CD4-positive, alpha-beta T cell treated with Interleukin-10 for 1 hour (primary cell): Measurements from ENCODE around the gene NAT14.
A peak's percentile ranks its signal among the peaks of the same experiment; 100 is the strongest.
"Not testable (repeated sequence)": the region's sequence is repeated elsewhere in the genome, so short reads cannot be mapped to it uniquely, and the experiment has no call there.

Experiments
- DNase-seq: peaks from one replicate; pipeline ENCODE4 v3.0.0-alpha.2; 2020

The NAT14 gene, protein sequence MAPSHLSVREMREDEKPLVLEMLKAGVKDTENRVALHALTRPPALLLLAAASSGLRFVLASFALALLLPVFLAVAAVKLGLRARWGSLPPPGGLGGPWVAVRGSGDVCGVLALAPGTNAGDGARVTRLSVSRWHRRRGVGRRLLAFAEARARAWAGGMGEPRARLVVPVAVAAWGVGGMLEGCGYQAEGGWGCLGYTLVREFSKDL

DNA sequence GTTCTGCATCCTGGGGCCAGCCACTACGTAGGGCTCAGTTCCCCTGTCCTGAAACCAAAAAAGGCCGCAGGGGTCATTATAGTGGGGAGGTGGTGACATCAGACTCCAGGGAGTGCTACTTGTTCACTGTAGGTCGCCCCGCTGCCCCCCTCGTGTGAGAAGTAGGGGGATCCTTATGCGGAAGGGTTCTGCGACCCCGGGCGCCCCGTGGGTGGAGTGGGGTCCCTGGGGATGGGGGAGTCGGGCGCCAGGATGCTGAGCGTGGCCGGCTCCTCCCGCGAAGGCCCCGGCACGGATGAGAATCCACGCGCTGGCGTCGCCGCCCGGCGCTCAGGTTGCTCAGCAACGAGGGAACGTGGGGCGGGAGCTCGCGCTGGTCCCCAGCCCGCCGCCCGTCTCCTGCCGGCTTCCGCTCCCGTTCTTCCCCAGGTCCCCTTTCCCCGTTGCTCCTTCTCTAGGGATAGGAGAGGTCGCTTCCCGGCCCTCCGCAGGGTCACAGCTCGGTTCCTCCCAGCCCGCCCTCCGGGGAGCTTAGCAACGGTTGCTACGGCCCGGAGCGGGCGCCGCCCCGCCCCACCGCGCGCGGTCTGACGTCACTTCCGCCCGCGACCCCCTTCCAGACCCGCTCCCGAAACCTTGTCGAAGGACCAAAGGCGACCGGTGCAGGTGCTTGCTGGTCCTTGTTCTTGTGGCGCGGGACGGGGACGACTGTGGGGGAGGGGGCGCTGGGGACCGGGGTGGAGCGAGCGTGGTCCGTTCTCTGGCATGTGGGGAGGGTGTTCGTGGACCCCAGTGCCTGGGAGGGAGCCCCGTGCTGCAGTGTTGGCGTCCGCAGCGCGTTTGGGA is at the start of gene NAT14:
Gene NAT14 (plus strand): TSS at position 596 of the 846 bp plus-strand sequence. CDS start 521 bp downstream, outside the sequence.
- peak; percentile 74 for DNase-seq

DNA sequence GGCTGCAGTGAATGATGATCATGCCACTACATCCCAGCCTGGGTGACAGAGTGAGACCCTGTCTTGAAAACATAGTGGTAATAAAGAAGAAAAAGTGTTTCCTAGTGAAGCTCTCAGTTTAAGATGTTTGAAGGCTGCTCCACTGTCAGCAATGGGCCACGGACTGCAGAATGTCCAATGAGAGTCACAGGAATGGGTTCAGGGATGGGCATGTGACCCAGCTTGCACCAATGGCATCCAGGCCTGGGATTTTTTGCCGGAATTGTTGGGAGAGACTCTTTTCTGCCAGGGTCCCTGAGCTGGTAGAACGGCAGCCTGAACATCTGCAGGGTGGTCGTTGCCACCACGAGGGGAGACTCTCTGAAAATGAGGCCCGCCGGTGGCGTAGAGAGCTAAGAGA is 48.1 kb upstream of the NAT14 start:
- DNase-seq, result no peak

GRCh38 chr19:55437410-55437809 is 47.6 kb upstream of the NAT14 start:
- DNase-seq, result peak; percentile 19

GRCh38 chr19:55439052-55439451 is 45.9 kb upstream of the NAT14 start:
- no peak for DNase-seq

GRCh38 chr19:55440411-55441105 is 44.4 kb upstream of the NAT14 start:
- DNase-seq, result no peak

DNA sequence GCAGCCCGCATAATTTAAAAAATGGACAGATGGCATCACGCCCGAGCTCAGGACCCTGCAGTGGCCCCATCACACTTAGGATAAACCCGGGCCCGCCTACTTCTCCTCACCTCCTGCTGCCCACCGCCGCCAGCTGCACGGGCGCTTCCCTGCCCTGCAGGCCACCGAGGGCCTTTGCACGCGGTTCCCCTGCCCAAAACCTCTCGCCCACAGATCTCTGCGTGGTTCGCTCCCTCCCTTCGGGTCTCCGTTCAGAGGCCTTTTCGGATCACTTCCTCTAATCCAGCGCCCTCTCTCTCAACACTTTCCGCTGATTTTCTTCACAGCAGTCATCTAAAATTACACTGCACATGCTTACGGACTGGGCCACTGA is 43.7 kb upstream of the NAT14 start:
- no peak for DNase-seq

GRCh38 chr19:55441692-55442321 is 43.2 kb upstream of the NAT14 start:
- no peak for DNase-seq

DNA sequence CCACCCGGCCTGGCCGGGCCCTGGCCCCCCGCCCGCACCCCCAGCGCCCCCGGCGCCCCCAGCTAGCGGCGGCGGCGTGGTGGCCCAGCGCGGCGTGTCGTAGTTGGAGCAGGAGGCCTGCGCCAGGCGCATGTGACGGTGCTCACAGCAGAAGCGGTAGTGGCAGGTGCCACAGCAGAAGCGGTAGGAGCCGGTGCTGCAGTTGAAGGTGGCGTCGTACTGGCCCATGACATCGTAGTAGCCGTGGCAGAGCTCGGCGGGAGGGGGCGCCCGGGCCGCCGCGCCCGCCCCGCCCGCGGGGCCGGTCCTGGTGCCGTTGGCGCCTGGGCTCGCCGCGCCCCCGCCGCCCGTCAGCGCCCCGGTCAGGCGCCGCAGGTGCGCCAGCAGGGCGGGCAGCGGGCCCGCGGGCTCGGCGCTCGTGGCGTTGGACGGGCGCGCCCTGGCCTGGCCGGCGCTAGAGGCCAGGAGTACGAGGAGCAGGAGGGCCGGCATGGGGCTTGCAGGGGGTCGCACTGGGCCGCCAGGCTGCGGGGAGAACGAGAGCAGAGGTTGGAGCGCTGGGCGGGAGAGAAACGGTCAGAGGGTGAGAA is 42.5 kb upstream of the NAT14 start:
- no peak for DNase-seq

GRCh38 chr19:55443045-55443823 is 41.8 kb upstream of the NAT14 start, which contains the start of gene SHISA7:
SHISA7 (minus strand) TSS chr19:55443300; CDS start chr19:55442863, 437 bp downstream.
- no peak for DNase-seq

DNA sequence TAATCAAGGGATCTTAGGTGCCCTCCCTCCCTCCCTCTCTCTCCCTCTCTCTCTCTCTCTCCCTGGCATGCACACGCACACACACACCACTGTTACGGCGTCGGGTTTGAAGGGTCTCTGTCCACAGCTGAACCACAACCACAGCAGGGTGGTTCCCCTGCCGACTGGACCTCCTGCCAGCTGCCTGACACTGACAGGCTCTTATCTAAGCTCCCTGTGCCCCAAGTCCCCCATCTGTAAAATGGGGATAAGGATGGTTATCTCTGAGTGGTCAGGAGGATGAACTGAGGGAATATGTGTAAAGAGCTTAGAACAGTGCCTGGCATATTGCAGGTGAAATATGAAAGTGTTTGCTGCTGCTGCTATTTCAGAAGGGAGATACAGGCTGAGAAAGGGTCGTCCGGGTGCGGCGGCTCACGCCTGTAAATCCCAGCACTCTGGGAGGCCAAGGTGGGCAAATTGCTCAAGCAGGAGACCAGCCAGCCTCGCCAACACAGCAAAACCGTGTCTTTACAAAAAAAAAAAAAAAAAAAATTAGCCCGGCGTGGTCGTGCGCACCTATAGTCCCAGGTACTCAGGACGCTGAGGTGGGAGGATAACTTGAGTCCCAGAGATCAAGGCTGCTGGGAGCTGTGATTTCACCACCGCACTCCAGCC is 41.0 kb upstream of the NAT14 start:
- DNase-seq, result no peak

DNA sequence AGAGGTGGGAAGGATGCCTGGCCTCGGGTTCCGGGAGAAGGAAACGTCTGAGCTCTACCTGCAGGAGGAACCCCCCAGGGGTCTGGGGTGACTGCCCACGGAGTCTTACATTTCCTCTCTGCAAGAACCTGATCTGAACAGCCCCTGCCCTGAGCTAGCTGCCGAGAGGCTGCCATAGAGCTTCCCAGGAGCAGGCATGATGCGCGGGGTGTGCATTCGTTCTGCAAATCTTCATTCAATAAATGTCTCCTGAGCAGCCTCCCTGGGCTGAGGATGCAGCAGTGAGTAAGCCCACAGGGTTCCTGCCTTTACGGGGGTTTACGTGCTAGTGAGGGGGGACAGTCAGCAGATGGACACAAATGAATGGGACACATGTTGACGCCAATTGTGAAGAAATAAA is 40.3 kb upstream of the NAT14 start:
- DNase-seq, result no peak

GRCh38 chr19:55446060-55446459 is 38.9 kb upstream of the NAT14 start:
- no peak for DNase-seq

DNA sequence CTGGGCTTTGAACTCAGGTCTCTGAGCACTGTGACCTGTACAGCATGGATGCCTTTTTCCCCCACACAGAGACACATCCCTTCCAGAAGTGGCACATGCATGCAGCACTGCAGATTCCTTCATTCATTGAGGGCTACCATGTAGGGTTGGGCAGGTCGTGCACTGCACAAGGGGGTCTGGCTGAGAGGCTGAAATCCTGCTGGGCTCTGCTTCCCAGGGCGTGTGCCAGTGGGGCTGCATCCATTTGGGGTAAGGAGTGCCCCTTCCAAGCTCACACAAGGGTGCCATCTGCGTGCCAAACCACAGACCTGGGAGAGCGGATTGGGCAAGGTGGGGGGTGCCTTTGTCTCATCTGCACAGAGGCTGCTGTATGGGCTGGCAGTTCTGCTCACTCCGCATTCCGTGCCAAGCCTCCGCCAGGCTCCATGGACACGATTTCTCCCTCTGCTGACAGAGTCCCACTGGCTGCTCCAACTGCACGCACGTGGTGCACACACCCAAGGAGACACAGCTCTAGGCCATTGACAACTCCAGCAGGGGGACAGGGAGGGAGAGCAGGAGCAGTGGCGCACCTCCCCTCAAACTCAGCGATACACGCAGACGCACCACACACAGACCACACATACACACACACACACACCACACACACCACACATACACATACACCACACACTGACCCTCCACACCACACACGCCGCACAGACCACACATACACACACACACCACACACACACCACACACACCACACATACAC is 37.4 kb upstream of the NAT14 start:
- no peak for DNase-seq

DNA sequence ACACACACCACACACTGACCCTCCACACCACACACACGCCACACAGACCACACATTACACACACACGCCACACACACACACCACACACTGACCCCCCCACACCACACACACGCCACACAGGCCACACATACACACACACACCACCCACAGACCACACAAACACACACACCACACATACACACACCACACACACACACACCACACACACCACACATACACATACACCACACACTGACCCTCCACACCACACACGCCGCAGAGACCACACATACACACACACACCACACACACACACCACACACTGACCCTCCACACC is 36.9 kb upstream of the NAT14 start:
- DNase-seq, result not testable (repeated sequence)

DNA sequence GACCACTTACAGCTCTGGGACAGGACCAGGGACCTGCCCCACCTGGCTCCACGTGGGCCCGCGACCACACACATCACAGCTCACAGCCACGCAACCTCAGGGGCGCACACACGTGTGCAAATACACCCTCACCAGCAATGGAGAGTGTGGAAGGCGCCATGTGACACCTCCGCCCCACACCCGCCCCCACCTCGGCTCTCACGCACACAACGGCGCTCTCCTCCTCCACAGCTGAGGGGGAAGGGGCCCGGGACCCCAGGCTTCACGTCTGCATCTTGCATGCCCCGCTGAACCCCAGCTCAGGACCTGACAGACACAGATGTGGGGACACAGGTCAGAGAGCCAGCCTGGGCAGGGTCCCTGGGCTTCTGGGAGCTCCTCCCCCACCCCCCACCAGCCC is 35.5 kb upstream of the NAT14 start:
- no peak for DNase-seq

DNA sequence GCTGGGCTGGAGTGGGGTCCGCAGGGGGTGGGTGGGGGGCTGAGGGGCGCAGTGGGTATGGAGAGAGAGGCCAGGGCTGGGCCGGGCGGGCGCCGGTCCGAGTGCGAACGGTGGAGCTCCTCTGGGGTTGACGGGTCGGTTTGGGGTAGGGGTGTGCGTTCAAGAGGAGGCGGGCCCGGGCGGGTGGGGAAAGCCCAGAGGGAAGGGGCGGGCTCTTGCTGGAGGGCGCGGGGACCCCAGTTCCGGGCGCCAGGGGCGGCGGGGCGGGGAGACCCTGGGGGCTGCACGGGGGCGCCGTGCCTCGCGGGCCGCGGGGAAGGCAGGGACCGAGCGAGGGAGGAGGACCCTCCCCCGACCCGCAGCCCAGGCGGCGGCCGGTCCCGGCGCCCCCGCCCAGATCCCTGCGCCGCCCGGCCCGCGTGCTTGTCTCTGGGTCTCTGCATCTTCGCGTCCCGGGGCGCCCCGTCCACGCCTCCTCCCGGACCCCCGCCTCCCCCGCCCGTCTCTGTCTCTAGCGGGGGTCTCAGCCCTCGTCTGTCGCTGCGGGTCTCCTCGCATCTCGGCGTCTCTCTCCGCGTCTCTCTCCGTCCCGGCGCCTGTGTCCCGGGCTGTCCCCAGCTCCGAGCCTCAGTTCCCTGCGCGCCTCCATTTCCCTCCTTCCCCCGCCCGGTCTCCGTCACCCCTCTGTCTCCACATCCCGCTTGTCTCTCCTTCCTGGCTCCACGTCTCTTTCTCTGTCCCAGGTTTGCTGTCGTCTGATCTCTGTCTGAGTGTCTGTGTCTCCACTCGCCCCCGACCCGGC is 33.6 kb upstream of the NAT14 start:
- DNase-seq, result no peak

DNA sequence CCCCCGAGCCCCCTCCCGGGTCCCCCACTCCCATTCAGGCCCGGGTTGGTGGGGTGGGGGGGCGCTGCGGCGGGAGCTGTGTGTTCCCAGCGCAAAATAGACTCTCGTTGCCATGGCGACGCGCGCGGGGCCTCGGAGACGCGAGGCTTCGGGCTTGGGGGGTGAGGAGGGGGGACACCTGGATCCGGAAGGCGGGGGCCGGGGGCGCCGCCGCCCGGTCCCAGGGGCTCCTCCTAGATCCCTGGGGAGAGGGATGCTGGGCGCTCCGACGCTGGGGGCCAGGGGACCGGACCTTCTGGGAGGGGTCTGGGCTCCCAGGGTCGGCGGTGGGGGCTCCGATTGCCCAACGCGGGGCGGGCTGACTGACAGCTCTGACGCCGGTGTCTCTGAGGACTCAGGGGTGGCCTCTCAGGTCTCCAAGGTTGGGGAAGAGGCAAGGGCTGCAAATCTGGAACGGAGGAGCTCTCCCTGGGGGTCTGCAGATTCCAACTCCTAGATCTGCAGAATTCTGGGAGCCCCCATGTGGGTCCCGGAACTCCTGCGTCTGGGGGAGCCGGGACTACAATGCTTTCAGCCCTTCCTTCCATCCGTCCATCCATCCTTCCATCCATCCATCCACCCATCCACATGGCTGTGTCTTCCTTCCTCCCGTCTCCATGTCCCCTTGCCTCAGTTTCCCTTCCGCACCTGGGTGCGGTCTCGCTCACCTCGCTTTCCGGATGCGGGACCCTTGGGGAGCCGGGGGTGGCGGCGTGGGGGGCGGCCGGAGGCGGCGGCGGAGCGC is 32.8 kb upstream of the NAT14 start:
- peak; percentile 47 for DNase-seq

DNA sequence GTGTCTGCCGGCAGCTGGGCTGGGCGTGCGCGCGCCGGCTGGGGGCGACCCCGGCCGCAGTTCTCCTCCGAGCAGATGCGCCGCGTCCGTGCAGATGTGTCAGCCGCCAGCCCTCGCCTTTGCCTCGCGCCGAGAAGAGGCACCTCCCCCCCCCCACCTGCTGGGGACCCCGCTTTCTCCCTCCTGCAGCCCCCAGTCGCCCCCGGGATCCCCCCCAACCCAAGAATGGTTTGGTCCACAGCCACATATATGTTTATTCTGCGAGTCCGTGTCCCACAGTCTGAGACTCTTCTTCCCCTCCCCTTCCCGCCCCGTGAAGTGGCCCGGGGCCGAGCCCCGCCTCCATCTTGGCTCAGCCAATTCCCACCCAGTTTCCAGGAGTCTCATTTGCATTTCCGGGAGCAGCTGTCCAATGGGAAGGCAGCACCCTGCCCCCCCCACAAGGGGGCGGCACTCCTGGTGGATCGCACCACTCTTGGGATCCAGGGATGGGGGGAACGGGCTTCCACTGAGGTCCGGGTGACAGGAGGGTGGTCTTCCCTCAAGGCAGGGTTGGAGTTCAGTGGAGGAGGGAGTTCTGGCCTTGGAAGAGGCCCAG is 32.1 kb upstream of the NAT14 start:
- peak; percentile 62 for DNase-seq
